NCI-H524 (cell line): ENCODE results near the gene PRRG2.

ENCODE experiments used
- DNase-seq, 2 experiments: peaks; one replicate each; lab custom pipeline; 2025; lab: John Stamatoyannopoulos, UW

The PRRG2 gene

DNA sequence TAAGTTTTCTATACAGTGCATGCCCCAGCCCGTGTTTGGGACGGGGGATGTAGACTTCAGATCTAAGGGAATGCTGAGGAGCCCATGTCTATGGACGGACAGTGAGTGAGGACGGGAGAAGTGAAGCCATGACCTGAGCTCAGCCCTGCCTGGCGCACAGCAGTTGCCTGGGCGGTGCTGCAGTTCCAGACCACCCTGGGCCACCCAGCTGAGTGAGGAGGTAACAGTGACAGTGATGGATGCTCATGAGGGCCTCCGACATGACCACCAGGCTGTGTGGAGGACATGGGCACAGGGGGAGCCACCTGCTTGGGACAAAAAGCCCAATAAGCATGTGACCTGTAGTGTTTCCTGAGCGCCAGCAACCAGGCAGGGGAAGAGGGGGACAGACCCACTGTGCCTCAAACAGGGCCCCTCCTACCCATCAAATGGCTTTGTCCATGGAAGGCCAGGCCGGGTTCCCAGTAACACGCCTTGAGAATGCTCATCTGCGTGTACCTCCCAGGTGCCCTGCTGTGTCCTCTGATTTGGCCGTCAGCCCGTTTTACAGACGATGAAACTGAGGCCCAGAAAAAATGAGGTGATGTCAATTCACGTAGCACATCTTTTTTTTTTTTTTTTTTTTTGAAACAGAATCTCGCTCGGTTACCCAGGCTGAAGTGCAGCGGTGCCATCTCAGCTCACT, 23.3 kb upstream of the PRRG2 start:
- DNase-seq, result no peak

GRCh38 chr19:49558591-49558990, 22.5 kb upstream of the PRRG2 start:
- no peak for DNase-seq

DNA sequence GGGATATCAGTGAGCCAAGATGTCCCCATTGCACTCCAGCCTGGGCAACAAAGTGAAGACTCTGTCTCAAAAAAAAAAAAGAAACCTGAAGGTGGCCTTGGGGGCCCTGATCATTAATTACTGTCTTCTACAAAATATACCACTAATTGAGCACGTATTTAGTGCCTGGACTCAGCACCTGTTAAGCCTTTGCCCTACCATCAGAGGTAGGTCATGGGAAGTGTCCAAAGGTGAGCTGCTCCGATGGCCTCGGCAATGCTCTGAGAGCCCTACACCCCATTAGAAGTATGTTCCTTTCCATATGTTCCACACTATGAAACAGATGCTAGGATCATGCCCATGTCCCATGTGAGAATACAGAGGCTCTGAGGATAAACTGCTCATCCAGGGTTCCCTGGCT, 21.7 kb upstream of the PRRG2 start:
- DNase-seq, result no peak

- DNase-seq, result no peak
Measured at GRCh38 chr19:49559928-49560327, 21.2 kb upstream of the PRRG2 start.

GRCh38 chr19:49560358-49560900, 20.7 kb upstream of the PRRG2 start:
- DNase-seq, result no peak

DNA sequence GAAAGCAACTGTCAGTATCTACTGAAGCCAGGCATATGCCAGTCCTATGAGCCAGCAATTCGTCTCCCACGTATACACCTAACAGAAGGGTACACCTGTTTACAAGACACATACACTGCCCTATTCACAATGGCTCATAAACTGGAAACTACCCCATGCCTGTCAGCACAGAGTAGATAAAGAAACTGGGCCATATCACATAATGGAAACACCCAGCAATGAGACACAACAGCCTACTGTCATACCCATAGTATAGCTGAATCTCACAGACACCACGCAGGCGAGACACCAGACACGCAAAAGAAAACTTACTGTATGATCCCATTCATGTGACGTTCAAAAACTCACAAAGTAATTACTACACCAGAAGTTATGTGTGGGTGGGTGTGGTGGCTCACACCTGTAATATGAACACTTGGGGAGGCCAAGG, 16.5 kb upstream of the PRRG2 start:
- DNase-seq, result no peak

- DNase-seq, result no peak
Measured at GRCh38 chr19:49565261-49565660, 15.9 kb upstream of the PRRG2 start.

DNA sequence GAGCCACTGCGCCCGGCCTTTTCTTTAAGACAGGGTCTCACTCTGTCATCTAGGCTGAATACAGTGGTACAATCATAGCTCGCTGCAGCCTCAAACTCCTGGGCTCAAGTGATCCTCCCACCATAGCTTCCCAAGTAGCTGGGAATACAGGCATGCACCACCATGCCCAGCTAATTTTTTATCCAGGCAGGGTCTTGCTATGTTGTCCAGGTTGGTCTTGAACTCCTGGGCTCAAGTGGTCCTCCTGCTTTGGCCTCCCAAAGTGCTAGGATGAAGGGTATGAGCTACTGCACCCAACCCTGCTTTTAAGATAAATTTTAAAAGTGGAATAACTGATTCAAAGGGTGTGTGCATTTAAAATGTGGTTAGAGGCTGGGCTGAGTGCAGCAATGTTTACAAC, 14.8 kb upstream of the PRRG2 start:
- DNase-seq, result no peak

GRCh38 chr19:49567861-49568441, 13.2 kb upstream of the PRRG2 start:
- no peak for DNase-seq

DNA sequence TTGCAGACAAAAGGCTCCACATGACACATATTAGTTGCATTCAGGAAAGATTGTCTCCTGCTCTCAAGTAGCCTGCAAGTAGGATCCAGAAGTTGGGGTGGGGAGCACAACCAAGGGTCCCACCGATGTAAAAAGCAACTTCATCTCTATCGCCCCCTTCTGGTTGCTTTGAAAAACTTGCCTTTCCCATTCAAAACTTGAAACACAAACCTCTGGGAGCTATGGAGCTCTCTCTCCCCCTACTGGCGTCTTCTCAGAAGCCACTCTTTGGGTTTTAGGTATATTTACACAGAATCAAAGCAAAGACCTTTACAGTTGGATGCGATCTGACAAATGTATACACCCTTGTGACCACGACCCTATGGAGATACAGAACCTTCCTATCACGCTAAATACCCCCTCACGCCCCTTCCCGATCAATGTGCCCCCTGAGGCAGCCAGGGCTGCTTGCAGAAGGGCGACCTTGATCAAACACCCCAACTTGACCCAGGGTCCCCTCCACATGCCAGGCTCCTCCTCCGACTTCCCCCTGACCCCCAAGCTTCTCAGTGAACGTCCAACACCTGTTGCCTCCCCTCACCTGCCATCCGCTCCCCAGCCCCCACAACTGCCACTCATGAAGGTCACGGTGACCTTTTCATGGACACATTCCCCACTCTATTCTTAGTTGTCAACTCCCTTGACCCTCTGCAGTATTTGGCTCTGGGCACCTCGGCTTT, 10.8 kb upstream of the PRRG2 start:
- peak; percentile 88 to 89 for DNase-seq

- peak in 1 of 2 experiments; percentile 76 for DNase-seq
Measured at GRCh38 chr19:49570997-49571676, 10.0 kb upstream of the PRRG2 start.

GRCh38 chr19:49573009-49573408, 8.1 kb upstream of the PRRG2 start:
- no peak for DNase-seq

DNA sequence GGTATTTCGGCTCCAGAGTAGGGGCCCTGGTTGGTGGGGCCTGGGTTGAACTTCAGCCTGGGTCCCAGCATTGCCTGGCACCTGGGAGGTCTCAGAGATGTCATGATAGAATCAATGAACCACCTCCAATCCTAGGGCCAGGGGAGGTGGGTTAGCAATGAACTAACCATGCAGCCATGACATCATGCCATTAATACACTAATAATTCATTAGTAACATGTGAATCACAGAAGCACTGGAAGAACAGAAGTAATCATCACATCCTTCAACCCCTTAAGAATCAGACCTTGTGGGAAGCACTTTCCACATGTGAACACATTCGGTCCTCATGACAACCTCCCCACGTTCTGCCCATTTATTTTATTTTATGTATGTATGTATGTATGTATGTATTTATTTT, 7.7 kb upstream of the PRRG2 start:
- no peak for DNase-seq

- no peak for DNase-seq
Measured at GRCh38 chr19:49574206-49574755, 6.8 kb upstream of the PRRG2 start.

DNA sequence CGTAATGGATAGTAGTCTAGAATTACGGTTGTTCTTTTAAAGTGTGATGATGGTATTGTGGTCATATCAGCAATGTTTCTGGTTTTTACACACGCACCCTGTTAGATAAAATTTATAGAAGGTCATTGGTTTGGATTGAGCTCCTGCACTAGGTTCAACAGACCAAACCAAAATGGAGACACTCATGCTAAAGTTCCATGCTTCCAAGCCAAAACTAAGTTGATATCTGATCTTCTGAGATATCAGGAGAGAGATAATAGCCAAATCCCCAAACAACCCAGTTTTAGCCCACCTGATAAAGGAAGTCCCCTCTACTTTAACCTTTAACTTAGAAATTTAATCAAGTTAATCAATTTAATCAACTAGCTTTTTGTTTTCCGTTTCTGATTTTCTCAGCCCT, 1.9 kb upstream of the PRRG2 start:
- DNase-seq, result no peak

- DNase-seq, result no peak
Measured at GRCh38 chr19:49579947-49580263, 1.2 kb upstream of the PRRG2 start.

DNA sequence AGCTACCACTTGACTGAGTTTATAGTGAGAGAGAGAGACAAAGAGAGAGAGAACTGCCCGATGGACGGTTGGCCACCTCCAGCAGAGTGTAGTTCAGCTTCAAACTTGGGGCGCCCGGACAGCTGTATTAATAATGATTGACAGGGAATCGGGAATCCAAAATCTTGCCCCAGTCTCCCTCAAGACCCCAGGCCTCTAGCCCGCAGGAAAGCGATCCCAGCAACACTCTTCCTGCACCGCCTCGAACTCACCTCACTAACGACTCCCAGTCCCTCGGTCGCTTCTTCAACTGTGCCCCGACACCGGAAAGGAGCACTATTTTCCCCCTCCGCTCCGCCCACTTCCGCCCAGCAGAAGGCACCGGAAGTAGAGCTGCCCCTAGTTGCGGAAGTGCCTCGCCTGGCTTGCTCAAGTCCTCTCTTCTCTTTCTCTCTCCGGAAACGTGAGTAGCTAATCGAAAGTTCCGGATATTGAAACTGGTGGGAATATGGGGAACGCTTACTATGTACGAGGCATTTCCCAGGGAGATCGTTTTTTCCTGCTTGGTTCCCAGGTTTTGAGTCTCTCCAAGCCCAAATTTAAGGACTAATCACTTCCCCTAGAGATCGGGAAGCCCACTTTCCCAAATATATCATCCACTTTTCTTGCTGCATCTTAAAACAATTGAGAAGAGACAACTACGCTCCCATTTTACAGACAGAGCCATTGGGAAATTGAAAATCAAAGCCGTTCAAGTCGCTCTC, 681 bp upstream of the PRRG2 start, which contains the start of gene NOSIP:
Gene NOSIP, minus strand, starts transcription at position 293 of the 743 bp plus-strand sequence. CDS start 19,865 bp downstream, outside the sequence.
- peak; percentile 94 to 98 for DNase-seq

DNA sequence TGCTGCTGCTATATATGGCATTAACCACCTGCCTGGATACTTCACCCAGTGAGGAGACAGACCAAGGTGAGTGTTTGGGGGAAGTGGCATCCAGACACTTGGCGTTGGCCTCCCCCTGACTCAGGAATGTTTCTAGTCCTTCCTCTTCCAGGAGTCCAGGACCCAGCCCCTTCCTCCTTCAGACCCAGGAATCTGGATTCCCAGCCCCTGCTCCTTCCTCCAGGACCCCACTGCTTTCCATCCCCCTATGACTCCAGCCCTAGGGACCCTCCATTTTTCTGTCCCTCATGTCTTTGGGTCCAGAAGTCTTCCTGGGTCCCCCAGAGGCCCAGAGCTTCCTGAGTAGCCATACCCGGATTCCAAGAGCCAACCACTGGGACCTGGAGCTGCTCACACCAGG, 2.1 kb downstream of the PRRG2 start:
- DNase-seq, result no peak

GRCh38 chr19:49585023-49585422, 3.9 kb downstream of the PRRG2 start:
- DNase-seq, result peak; percentile 20 to 70

DNA sequence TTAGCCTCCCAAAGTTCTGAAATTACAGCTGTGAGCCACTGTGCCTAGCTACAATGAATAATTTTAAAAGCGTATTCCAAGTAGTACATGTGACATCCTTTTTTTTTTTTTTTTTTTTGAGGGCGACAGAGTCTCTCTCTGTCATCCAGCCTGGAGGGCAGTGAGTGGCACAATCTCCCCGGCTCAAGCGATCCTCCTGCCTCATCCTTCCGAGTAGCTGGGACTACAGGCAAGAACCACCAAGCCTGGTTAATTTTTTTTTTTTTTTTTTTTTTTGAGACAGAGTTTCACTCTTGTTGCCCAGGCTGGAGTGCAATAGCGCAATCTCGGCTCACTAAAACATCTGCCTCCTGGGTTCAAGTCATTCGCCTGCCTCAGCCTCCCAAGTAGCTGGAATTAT, 6.1 kb downstream of the PRRG2 start:
- DNase-seq, result no peak

- no peak for DNase-seq
Measured at GRCh38 chr19:49588365-49589122, 7.4 kb downstream of the PRRG2 start.
